Erythroblast (primary cell): Measurements from ENCODE around the gene CSTA.

ENCODE experiments used
- GATA1 ChIP-seq: IDR thresholded peaks from 2 replicates; pipeline ENCODE4 v1.6.1; 2011; ENCODE audit warnings: low read depth, mild to moderate bottlenecking, control low read depth, low read length, moderate library complexity
- POLR2A ChIP-seq: IDR thresholded peaks from 2 replicates; pipeline ENCODE4 v1.6.1; 2011; ENCODE audit warnings: mild to moderate bottlenecking, low read length

DNA sequence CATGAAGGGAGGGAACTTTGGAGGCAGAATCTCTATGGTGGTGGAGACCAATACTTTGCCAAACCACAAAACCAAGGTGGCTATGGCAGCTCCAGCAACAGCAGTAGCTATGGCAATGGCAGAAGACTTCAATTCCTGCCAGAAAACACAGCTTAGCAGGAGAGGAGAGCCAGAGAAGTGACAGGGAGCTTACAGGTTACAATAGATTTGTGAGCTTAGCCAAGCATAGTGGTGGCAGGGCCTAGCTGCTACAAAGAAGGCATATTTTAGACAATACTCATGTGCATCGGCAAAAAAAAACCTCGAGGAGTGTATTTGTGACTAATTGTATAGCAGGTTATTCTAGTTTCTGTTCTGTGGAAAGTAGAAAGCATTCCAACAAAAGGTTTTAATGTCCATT lies 6.4 kb upstream of the CSTA start:
- no peak for TF ChIP-seq POLR2A
- no peak for TF ChIP-seq GATA1
